Glutamatergic neuron (in vitro differentiated cells): ENCODE results near the gene PUS3. TPM values are rescaled to one million over a fixed set of nuclear protein-coding genes. Genes with fewer than 3 reads are reported as not detected.

ENCODE experiments used
- DNase-seq: peaks from one replicate; pipeline ENCODE4 v3.0.0; 2022
- H3K27ac Mint-ChIP-seq: one replicate; pipeline ENCODE4 v1.8.0; 2020; ENCODE audit warnings: mild to moderate bottlenecking, mixed read lengths, inconsistent platforms; ENCODE audit not compliant: unreplicated experiment
- H3K27me3 Mint-ChIP-seq: one replicate; pipeline ENCODE4 v1.8.0; 2020; ENCODE audit warnings: mild to moderate bottlenecking, moderate library complexity, mixed read lengths, inconsistent platforms; ENCODE audit not compliant: unreplicated experiment
- H3K36me3 Mint-ChIP-seq: one replicate; pipeline ENCODE4 v1.8.0; 2020; ENCODE audit warnings: mild to moderate bottlenecking, mixed read lengths, inconsistent platforms; ENCODE audit not compliant: unreplicated experiment
- H3K4me1 Mint-ChIP-seq: one replicate; pipeline ENCODE4 v1.8.0; 2020; ENCODE audit warnings: mild to moderate bottlenecking, low read depth, mixed read lengths, inconsistent platforms; ENCODE audit not compliant: unreplicated experiment
- H3K4me3 Mint-ChIP-seq: one replicate; pipeline ENCODE4 v1.8.0; 2020; ENCODE audit warnings: mild to moderate bottlenecking, mixed read lengths, inconsistent platforms; ENCODE audit not compliant: unreplicated experiment
- H3K9me3 Mint-ChIP-seq: one replicate; pipeline ENCODE4 v1.8.0; 2020; ENCODE audit warnings: mild to moderate bottlenecking, moderate library complexity, mixed read lengths, inconsistent platforms; ENCODE audit not compliant: unreplicated experiment
- CTCF ChIP-seq: fragments of 200-600 bp; sonication (generic); IDR thresholded peaks from one replicate; pipeline ENCODE4 v1.5.0; 2021; ENCODE audit not compliant: partially characterized antibody, unreplicated experiment
- total RNA-seq: library from RNA; stranded (reverse); fragmentation: NEBNext Ultra II Directional; extraction: Animal tissue kit (Norgen Biotek cat#: 25700); gene quantifications from one replicate; pipeline ENCODE4 v1.2.1, GENCODE V29; 2021; ENCODE audit not compliant: unreplicated experiment

Gene PUS3
- total RNA-seq, 1 donor from 2014 or later, result 12.6 TPM

GRCh38 chr11:125934473-125934872 lies 31.5 kb upstream of the PUS3 start:
- Mint-ChIP-seq H3K4me3 (no peak overlapping the region), H3K27ac (no peak overlapping the region), H3K36me3 (no peaks in the 10 kb centered on the region), H3K27me3 (no peaks in the 10 kb centered on the region), H3K4me1 (peaks cover 3% of the 10 kb centered on the region), H3K9me3 (peaks cover 4% of the 10 kb centered on the region)
- TF ChIP-seq CTCF, result no peak
- no peak for DNase-seq

GRCh38 chr11:125933030-125933813 lies 30.2 kb upstream of the PUS3 start:
- Mint-ChIP-seq H3K27ac (no peak overlapping the region), H3K4me3 (no peak overlapping the region), H3K4me1 (no peaks in the 10 kb centered on the region), H3K9me3 (peaks cover 1% of the 10 kb centered on the region), H3K27me3 (no peaks in the 10 kb centered on the region), H3K36me3 (no peaks in the 10 kb centered on the region)
- no peak for TF ChIP-seq CTCF
- no peak for DNase-seq

- no peak for TF ChIP-seq CTCF
- H3K9me3 Mint-ChIP-seq, result peaks cover 1% of the 10 kb centered on the region
- H3K27me3 Mint-ChIP-seq, result no peaks in the 10 kb centered on the region
- no peaks in the 10 kb centered on the region for H3K4me1 Mint-ChIP-seq
- no peaks in the 10 kb centered on the region for H3K36me3 Mint-ChIP-seq
- no peak for DNase-seq
- no peak overlapping the region for H3K27ac Mint-ChIP-seq
- no peak overlapping the region for H3K4me3 Mint-ChIP-seq
Observed at GRCh38 chr11:125932301-125932700, 29.3 kb upstream of the PUS3 start.

- Mint-ChIP-seq H3K9me3 (peaks cover 1% of the 10 kb centered on the region), H3K27ac (no peak overlapping the region), H3K4me3 (no peak overlapping the region), H3K27me3 (no peaks in the 10 kb centered on the region), H3K4me1 (peaks cover 3% of the 10 kb centered on the region), H3K36me3 (no peaks in the 10 kb centered on the region)
- DNase-seq, result no peak
- no peak for TF ChIP-seq CTCF
Observed at GRCh38 chr11:125931668-125932067, 28.7 kb upstream of the PUS3 start.

- Mint-ChIP-seq H3K27me3 (no peaks in the 10 kb centered on the region), H3K36me3 (no peaks in the 10 kb centered on the region), H3K4me3 (no peak overlapping the region), H3K4me1 (peaks cover 5% of the 10 kb centered on the region), H3K9me3 (peaks cover 1% of the 10 kb centered on the region), H3K27ac (no peak overlapping the region)
- DNase-seq, result no peak
- no peak for TF ChIP-seq CTCF
Observed at GRCh38 chr11:125931116-125931515, 28.1 kb upstream of the PUS3 start.
